SK-N-DZ (cell line): Measurements from ENCODE around the gene TSPEAR.

ENCODE experiments used
- DNase-seq: peaks from one replicate; pipeline ENCODE4 v3.0.0-alpha.2; 2015; ENCODE audit warnings: low spot score

Gene TSPEAR

DNA sequence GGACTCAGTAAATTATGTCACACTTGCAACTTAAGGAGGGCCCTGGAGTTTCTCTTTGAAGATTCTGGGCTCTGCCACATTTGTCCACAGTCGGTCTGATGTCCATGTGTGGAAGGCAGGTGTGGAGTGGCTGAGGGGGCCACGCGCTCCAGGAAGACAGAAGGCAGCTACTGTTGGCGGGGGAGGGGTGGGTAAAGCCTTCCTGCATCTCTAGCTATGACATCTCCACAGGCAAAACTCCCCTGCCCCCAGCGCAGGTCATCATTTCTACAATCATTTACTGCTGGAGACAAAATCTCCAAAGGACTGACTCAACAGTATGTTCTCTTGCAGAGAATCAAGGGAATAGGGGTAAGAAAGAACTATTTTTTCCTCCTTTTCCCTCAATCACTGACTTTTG is 11.4 kb upstream of the TSPEAR start:
- DNase-seq: no peak

DNA sequence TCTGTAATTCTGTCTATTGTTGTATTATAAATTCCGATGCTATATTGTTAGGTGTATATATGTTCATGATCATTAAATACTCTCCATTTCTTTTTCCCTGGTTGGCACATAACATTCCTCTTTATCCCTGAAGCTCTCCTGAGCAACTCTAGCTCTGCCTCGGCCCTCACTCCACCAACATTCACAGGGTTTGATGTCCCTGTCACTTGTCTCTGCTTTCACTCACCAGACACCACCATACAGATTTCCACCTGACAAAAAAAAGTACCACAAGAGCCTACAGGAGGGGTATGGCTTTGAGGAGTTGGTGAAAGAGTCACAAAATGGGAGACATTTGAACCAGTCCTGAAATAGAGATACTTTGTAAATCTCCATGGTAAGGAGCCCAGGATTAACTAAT is 8.8 kb upstream of the TSPEAR start:
- DNase-seq: no peak

GRCh38 chr21:44718571-44718970 is 7.2 kb upstream of the TSPEAR start:
- DNase-seq: no peak

DNA sequence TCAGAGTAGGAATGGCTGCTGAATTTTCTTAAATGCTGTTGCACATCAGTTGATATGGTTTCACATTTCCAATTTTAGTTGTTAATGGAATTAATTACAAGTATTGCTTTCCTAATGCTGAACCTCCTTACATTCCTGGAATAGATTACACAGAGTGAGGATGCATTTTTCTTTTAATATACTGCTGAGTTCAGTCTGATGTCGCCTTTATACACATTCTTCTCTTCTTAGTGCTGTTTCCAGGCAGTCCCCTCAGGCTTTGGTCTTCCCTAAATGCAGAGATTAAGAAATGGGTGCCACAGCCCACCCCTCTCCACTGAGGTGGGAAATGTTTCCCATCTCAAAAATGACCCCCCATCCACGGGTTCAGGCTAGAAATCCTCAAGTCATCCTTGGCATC is 6.7 kb upstream of the TSPEAR start:
- DNase-seq: no peak

DNA sequence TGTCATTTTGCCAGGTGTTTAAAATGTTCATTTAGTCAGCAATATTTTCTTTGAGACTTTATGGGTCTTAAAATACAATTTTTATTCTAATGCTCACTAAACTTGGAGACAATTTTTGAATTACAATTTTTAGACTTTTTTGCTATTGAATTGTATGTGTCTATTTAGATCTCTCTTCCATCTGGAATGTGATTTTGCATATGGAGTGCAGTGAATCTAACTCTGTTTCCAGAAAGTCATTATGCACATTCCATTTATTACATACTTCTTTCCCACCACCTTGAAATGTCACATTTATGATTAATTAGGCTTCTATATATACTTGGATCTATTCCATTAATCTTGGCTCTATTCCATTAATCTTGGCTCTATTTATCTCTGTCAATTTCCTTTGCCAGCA is 5.6 kb upstream of the TSPEAR start:
- DNase-seq: no peak

- no peak for DNase-seq
Observed at GRCh38 chr21:44714905-44715304, 3.5 kb upstream of the TSPEAR start.

DNA sequence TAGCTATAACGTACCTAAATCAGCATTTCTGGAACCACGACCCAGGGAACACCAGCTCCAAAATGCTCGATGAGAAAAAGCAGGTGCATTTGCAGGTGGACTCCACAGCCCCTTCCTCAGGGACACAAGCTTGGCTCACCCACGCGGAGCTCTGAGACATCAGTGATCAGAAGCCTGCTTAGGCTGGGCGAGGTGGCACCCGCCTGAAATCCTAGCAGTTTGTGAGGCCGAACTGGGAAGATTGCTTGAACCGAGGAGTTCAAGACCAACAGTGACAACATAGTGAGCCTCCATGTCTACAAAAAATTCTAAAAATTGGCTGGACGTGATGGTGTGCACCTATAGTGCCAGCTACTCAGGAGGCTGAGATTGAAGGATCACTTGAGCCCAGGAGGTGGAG is 2.5 kb upstream of the TSPEAR start:
- no peak for DNase-seq

DNA sequence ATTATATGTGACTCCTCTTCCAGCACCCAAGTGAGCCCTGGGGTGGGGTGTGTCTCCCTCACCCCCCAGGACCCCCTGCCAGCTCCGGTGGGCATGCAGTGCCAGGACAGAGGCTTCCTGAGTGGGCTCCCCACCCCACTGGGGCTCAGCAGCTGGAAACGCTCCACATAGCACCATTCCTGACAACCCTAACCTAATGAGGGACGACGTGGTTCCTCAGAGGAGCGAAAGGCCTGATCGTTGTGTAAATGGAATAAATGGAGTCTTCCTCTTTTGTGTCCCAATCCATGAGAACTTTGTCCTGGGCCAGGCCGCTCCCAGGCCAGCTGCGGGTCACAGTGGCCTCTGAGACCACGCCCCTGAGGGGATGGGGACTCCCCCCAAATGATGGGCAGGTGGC is 1.8 kb upstream of the TSPEAR start:
- no peak for DNase-seq

DNA sequence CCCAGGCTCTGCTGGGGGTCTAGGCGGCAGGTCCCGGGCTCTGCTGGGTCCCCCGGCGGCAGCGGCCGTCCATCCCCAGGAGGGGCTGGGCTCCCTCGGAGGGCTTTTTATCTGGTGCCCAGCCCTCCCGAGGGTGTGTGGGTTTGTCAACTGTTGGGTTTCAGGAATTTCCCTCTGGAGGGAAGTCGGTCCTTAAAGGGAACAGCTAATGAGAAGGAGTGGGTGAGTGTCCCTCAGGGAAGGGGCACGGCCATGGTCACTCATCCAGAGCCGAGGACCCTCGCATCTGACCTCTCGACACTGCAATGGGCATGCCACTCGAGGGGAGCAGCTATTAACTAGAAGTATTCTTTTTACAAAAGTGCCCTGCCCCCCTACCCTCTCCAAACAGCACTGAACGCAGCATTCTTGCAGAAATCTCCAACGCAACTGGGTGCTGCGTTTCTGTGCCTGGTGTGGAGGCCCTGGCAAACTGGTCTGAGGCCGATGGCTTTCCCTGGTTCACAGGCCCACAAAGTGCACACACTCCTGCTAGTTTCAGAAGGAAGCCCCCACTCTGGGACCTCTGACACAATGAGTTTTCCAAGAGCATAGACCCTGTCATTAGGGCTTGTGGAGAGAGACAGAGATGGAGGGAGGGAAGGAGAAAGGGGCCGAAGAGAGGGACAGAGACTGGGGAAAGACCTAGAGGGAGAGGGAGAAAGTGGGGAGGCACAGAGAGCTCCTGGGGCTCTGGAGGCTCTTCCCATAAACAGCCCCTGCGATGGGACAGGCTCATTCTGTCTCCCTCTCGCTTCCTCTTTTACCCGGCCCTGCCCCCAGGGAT is 1.0 kb upstream of the TSPEAR start:
- DNase-seq: no peak

DNA sequence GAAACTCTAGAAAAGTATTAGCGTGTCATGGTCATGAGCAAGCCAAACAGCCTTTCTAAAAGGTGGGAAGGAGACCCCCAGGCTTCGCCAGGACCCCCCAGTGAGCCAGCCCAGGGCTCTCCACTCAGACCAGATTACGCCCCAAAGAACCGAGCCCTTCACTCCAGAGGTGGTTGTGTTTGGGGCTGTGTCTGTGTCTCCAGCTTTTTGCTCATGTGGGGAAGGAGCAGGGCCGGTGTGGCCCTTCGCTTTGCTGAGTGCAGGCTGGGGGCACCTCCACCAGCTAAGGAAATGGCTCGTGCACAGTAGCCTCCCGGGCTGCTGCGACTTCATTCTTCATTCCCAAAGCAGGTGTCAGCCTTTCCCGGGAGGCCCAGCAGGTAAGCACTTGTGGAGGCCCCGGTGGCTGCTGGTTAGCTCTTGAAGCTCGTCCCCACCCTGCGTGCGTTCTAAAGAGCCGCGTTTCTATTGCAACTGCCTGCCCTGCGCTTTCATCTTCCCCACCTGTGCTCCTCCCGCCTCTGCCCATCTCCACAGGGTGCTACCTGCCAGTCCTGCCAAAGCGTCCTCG is 531 bp downstream of the TSPEAR start:
- DNase-seq: no peak

DNA sequence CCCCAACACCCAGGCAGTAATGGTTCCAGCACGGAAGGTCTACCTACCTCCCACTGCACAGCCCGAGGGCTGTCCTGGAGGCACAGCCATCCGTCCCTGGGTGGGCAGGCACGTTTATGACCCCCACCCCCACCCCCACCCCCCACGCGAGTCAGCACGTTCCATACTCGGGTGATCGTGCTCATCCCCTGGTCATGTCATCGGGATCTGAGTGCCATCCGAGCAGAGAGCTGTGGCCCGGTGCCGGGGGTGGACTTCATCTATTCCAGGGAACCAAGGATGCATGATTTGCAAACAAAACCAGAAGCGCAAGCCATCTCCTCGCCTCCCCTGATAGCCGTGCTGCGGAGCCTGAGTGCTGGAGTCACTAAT is 1.1 kb downstream of the TSPEAR start:
- no peak for DNase-seq

GRCh38 chr21:44709426-44710293 is 1.7 kb downstream of the TSPEAR start:
- no peak for DNase-seq

DNA sequence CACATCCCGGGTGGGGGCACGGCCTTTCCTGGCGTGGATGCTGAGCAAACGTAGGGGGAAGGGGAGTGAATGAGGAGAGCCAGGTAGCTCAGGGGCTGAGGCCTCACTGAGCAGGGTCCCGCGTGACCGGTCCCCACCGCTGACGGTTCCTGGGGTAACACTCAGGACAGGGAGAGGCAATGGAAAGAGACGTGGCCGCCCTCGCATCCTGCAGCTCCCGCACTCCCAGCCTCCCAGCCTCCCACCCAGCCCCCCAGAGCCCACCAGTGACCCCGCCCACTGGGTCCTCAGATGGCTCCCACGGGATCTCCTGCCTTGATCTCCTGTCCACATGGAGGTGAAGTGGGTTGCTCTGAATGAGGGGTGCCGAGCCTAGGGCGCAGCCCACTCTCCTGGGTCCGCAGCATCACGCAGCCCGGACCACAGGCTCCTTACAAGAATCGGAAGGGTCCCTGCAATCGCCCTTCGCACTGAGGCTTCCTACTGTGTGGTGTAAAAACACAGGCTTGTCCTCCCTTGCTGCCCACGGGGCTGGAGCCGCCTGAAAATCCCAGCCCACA is 2.4 kb downstream of the TSPEAR start:
- DNase-seq: no peak

- no peak for DNase-seq
Observed at GRCh38 chr21:44708213-44708865, 3.0 kb downstream of the TSPEAR start.

- no peak for DNase-seq
Observed at GRCh38 chr21:44706706-44707581, 4.4 kb downstream of the TSPEAR start.

DNA sequence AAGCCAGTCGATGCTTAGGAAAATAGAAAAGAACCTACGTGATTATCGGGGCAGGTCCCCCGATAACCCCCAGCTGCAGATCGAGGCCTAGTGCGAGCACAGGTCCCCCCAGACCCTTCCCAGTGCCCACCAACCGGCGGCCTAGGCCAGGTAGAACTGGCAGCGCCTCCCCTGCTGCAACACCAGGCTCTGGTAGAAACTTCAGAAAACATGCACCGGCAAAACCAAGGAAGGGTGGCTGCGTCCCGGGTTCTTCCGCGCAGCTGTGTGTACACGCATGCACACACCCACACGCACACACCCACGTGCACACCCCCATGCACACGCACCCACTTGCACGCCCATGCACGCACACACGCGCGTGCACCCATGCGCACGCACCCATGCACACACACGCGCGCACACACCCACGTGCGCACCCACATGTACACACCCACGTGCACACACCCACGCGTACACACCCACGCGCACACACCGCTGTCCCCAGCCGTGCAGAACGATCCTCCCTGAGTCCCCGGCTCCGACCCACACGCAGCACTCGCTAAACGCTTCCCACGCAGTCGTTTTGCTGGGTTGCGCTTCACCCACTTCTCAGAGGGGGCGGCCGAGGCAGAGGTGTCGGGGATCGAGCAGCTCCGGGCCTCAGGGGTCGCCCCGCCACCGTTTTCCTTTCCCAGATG is 5.2 kb downstream of the TSPEAR start:
- DNase-seq: no peak

DNA sequence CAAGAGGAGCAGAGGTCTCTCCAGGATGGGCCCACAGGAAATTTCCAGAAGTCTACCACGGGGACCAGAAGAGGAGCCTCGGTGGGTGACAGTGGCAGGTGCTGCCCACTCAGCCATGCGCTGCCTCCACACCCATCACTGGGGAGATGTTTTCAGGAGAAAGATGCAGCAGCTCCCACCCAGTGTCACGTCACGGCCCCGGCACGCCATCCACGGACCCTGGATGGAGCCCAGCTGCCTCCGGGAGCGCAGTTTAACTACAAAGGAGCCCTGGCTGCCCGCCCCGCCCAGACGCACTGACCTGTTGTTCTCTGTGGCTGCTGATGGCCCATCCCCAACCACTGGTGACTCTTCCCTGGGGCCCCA is 6.8 kb downstream of the TSPEAR start:
- DNase-seq: no peak

DNA sequence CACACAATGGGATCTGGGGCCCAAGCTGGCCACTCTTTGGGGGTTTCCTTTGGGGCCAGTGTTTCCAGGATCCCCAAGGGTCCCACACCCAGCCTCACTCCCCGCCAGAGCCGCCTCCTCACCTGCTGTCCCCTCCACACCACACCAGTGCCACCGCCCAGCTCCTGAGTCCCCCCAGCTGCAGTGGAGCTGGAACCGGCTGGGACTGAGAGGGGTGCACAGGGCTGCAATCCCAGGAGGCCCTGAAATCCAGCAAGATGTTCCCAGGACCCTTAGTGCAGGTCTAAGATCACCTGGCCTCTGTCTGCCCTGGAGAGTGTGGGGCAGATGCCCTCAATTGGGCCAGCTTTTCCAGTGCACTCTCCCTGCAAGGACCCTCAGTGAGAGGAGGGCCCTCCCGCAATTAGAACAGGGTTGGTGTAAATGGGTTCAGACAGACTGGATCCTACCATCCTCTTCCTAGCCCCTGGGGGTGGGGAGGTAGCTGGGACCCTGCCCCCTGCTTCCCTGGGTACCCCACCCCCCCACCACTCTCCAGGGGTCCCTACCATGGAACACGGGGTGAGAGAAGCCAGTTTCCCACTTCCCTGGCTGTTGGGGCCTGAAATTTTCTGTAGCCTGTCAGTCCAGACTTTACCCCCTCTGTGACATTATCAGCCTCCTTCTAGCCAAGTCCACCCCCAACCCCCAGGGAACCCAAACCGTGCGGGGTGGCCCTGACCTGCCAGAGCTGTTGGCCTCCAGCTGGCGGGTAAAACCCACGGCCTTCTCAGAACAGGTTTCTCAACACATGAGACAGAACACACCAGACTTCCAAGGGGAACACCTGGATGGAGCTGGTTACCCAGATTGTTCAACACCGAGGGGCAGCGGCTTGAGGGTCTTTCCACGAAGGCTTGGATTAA is 7.4 kb downstream of the TSPEAR start:
- no peak for DNase-seq
